ENCODE data around the gene ZNF227. TPM values are rescaled to one million over a fixed set of nuclear protein-coding genes. Genes with fewer than 3 reads are reported as not detected.

ZNF227 gene
- total and polyA plus RNA-seq, 4 donors = 2.7 to 41.5 (median 10.0) TPM

DNA sequence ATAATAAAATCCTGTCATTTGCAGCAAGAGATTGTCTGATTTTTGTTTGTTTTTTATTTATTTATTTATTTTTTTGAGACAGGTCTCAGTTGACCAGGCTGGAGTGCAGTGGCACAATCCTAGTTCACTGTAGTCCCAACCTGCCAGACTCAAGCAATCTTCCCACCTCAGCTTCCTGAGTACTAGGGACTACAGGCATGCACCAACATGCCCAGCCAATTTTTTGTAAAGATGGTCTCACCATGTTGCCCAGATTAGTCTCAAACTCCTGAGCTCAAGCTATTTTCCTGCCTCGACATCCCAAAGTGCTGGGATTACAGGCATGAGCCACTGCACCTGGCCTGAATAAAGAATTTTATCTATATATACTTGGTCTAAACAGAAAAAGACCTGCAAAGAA lies 65.0 kb downstream of the ZNF227 start:
- Histone ChIP-seq H3K27ac (ENCODE audit: low read depth in 1 of 2, low read length in 1 of 2) (no peak overlapping the region), H3K27me3 (ENCODE audit: control insufficient read depth in 3 of 3, insufficient read depth in 3 of 3, low read length in 2 of 3) (no peaks in the 10 kb centered on the region), H3K9ac (ENCODE audit: insufficient read depth in 1 of 2, low read length in 2 of 2) (no peak overlapping the region), H3K36me3 (ENCODE audit: control insufficient read depth in 4 of 4, insufficient read depth in 4 of 4, low read length in 4 of 4) (peaks cover 6 to 16% (median 11%) of the 10 kb centered on the region in 4 donors), H3K9me3 (ENCODE audit: control insufficient read depth in 4 of 4, insufficient read depth in 3 of 4, low read length in 3 of 4) (peaks cover 4 to 31% (median 20%) of the 10 kb centered on the region in 4 donors), H3K4me3 (no peak overlapping the region), H3K4me1 (ENCODE audit: control insufficient read depth in 5 of 5, insufficient read depth in 5 of 5, low read length in 5 of 5) (no peaks in the 10 kb centered on the region)
- ATAC-seq (ENCODE audit: insufficient read depth, low FRiP score) = no peak
- TF ChIP-seq CTCF (IDR thresholded peaks at IDR 0.05; ENCODE audit: control extremely low read depth, extremely low read depth) = no peak
- WGBS, 2 donors = 97% methylated on average over 1 of the region's 1 CpG
- DNase-seq = no peak

DNA sequence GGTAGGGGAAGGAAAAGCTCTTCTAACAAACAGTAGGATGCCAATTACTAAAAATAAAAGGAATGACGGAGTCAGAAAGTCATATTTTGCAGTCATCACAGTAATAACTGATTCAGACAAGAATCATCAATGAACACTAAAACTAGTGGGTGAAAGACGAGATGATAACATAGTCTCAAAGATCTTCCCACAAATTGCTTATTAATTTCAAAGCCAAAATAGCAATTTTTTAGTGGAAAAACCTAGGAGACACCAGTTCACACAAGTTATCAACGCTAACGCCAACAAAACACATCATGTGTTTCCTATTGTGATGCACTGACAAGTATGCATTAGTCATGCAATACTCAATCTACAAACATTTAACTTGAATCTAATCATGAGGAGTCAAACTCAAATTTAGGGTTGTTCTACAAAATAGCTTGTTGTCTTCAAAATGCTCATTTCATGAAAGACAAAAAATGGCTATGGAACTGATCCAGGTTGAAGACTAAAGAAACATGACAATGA lies 65.9 kb downstream of the ZNF227 start:
- Histone ChIP-seq H3K9me3 (ENCODE audit: control insufficient read depth in 4 of 4, insufficient read depth in 3 of 4, low read length in 3 of 4) (peaks cover 4 to 38% (median 21%) of the 10 kb centered on the region in 4 donors), H3K4me3 (no peak overlapping the region), H3K27ac (ENCODE audit: low read depth in 1 of 2, low read length in 1 of 2) (no peak overlapping the region), H3K4me1 (ENCODE audit: control insufficient read depth in 5 of 5, insufficient read depth in 5 of 5, low read length in 5 of 5) (no peaks in the 10 kb centered on the region), H3K9ac (ENCODE audit: insufficient read depth in 1 of 2, low read length in 2 of 2) (no peak overlapping the region), H3K27me3 (ENCODE audit: control insufficient read depth in 3 of 3, insufficient read depth in 3 of 3, low read length in 2 of 3) (no peaks in the 10 kb centered on the region), H3K36me3 (ENCODE audit: control insufficient read depth in 4 of 4, insufficient read depth in 4 of 4, low read length in 4 of 4) (peaks cover 6 to 18% (median 8%) of the 10 kb centered on the region in 4 donors)
- DNase-seq (no peak), ATAC-seq (ENCODE audit: insufficient read depth, low FRiP score) (no peak)
- no peak for TF ChIP-seq CTCF (IDR thresholded peaks at IDR 0.05; ENCODE audit: control extremely low read depth, extremely low read depth)
- 94 to 98% methylated on average over 4 of the region's 4 CpGs for WGBS, 2 donors

- 83 to 90% methylated on average over 10 of the region's 10 CpGs for WGBS, 2 donors
These were observed 68.6 kb downstream of the ZNF227 start for GRCh38 chr19:44280916-44281315.

More at GRCh38 chr19:44280916-44281315, 68.6 kb downstream of the ZNF227 start:
- H3K27me3 ChIP-seq (ENCODE audit: control insufficient read depth in 3 of 3, insufficient read depth in 3 of 3, low read length in 2 of 3) = no peaks in the 10 kb centered on the region
- no peak for DNase-seq
- H3K9ac ChIP-seq (ENCODE audit: insufficient read depth in 1 of 2, low read length in 2 of 2) = no peak overlapping the region
- H3K27ac ChIP-seq (ENCODE audit: low read depth in 1 of 2, low read length in 1 of 2) = no peak overlapping the region
- peaks cover 0 to 5% (median 3%) of the 10 kb centered on the region in 4 donors for H3K36me3 ChIP-seq (ENCODE audit: control insufficient read depth in 4 of 4, insufficient read depth in 4 of 4, low read length in 4 of 4)
- peaks cover 3 to 35% (median 19%) of the 10 kb centered on the region in 4 donors for H3K9me3 ChIP-seq (ENCODE audit: control insufficient read depth in 4 of 4, insufficient read depth in 3 of 4, low read length in 3 of 4)
- no peak overlapping the region for H3K4me3 ChIP-seq
- ATAC-seq (ENCODE audit: insufficient read depth, low FRiP score) = no peak
- H3K4me1 ChIP-seq (ENCODE audit: control insufficient read depth in 5 of 5, insufficient read depth in 5 of 5, low read length in 5 of 5) = no peaks in the 10 kb centered on the region
- TF ChIP-seq CTCF (IDR thresholded peaks at IDR 0.05; ENCODE audit: control extremely low read depth, extremely low read depth) = no peak

All from lung (tissue), 12 donors.